GM12801 (cell line): ENCODE measurements around the gene NCKIPSD.

ENCODE experiments used
- TF ChIP-seq, protein P1 (sequence below): IDR thresholded peaks from one replicate; pipeline ENCODE4 v1.5.1; 2011; ENCODE audit warnings: control low read depth; ENCODE audit not compliant: insufficient read length; ENCODE audit errors: extremely low read depth

Gene NCKIPSD

DNA sequence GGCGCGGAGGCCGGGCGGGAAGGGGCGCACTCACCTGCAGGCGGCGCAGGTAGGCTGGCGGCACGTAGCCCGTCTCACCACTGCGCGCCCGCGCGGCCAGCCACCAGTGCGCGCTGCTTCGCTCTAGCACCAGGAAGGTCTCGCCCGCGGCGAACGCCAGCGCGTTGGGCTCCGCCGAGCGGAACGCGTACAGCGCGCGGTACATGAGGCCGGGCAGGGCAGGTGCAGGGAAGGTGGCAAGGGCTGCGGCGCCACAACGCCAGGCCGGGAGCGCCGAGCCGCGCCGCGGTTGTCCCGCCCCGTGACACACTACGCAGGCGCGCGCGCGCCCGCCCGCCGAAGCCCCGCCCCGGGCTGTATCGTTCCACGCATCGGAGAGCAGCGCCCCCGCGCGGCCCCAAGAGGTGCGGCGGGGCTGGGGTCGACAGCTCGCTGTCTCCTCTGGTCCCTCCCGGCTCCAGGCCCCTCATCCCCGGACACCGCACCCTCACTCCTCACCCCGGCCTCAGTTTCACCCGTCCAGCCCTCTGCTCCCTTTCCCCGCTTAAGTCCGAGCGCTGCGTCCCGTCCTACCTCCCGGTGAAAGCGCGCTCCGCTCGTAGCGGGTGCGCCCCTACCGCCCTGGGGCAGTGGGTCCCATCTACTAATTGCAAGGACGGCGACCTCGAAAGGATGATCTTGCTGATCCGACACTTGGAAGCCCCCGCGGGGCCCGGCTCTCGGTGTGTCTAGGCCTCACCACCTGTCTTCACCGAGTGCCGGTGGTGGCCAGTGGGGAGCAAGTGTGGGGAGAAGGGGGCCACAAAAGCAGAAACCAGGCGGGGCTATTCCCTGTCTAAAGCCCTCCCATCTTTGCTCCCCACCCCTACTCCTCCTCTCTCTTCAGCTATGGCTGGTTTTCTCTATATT, at the start of gene NCKIPSD:
TSS of gene NCKIPSD (minus strand) at position 313 of the 909 bp plus-strand sequence. CDS start at position 205, 108 bp downstream.
- TF ChIP-seq, protein P1, sequence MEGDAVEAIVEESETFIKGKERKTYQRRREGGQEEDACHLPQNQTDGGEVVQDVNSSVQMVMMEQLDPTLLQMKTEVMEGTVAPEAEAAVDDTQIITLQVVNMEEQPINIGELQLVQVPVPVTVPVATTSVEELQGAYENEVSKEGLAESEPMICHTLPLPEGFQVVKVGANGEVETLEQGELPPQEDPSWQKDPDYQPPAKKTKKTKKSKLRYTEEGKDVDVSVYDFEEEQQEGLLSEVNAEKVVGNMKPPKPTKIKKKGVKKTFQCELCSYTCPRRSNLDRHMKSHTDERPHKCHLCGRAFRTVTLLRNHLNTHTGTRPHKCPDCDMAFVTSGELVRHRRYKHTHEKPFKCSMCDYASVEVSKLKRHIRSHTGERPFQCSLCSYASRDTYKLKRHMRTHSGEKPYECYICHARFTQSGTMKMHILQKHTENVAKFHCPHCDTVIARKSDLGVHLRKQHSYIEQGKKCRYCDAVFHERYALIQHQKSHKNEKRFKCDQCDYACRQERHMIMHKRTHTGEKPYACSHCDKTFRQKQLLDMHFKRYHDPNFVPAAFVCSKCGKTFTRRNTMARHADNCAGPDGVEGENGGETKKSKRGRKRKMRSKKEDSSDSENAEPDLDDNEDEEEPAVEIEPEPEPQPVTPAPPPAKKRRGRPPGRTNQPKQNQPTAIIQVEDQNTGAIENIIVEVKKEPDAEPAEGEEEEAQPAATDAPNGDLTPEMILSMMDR, result no peak

DNA sequence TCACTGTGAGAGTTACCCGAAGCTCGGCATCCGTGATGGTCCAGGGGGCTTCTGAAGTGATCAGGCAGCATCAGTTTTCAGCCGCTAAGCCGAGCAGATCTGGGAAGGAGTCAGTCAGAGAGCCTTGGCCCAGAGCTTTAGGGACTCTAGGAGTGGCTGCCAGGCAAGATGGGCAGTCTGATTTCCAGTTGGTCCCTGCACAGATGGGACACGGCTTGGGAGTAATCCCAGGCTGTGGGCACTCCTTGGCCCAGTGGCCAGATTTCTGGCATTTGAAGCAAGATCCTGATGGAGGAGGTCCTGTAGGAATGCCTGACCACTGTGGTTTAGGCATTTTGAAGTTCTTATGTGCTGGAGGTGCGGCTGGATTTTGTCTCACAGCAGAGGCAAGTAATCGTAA, 41.8 kb upstream of the NCKIPSD start:
- TF ChIP-seq, protein P1, result no peak

DNA sequence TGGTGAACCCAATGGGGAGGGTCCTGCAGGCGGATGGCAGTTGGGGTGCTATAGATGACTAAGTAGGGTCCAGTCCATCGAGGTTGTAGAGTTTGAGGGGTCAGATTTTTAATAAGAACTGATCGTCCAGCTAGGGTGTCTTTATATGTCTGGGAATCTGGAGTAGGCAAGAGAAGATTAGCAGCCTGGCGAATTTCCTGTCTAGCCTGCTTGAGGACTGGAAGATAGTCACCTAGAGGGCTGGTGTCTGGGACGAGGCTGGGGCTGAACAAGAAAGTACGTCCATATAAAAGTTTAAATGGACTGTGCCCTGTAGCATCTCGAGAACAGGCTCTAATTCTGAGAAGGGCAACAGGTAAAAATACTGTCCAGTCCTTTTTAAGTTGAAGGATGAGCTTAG, 38.0 kb upstream of the NCKIPSD start:
- TF ChIP-seq, protein P1, result no peak

DNA sequence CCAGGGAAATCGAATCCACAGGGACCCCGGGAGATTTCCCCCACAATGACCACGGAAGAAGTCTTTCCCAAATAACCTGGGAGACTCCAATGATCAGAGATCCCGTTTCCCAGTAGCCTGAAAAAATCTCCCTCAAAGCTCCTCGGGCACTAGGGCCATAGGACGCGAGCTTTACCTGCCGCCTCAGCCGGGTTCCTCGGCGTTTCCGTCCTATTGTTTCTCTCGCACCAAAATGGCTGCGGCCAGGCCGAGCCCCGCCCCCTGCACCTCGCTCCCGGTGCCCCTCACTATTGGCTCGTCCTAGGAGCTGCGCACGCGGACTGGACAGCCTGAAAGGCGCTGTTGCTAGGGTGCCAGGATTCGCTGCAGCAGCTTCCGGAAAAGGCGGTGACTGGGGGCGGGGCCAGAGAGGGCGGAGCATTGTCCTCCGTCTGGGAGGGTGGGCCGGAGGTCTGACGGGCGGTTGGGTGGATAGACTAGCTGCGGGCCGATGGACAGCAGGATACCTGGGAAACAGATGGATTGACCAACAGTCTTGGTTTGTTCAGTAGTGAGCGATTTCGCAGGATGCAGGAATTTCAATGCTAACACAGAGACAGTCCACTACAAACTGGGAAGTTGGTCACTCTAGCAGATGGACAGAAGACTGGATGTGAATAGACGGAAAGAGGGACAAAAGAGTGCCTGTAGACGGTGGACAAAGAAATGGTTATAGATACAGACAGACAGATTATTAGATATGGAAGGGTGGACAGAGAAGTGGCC, 31.4 kb upstream of the NCKIPSD start, which contains the start of gene IP6K2:
TSS of gene IP6K2 (minus strand) at position 240 of the 765 bp plus-strand sequence. CDS start 21,930 bp downstream, outside the sequence.
- TF ChIP-seq, protein P1, result no peak

DNA sequence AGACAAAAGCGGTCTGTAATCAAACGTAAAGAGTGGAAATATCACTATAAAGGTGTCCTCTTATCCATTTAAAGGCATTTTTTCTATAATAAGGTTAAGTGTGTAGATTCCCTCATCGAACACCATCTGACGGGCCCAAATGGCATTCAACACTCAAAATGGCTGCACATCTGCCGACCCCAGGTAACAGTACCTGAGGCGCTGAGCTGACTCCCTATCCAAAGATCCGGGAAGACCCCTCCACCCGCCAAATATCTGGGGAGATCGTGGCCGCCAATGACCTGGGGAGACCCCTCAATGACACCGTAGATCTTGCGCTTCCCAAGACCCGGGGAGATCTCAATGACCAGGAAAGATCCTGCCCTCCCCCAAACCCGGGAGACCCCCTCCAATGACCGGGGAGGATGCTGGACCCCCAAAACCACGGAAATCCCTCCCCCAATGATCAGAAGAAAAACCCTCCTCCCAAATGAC, 30.8 kb upstream of the NCKIPSD start:
- TF ChIP-seq, protein P1, result no peak

DNA sequence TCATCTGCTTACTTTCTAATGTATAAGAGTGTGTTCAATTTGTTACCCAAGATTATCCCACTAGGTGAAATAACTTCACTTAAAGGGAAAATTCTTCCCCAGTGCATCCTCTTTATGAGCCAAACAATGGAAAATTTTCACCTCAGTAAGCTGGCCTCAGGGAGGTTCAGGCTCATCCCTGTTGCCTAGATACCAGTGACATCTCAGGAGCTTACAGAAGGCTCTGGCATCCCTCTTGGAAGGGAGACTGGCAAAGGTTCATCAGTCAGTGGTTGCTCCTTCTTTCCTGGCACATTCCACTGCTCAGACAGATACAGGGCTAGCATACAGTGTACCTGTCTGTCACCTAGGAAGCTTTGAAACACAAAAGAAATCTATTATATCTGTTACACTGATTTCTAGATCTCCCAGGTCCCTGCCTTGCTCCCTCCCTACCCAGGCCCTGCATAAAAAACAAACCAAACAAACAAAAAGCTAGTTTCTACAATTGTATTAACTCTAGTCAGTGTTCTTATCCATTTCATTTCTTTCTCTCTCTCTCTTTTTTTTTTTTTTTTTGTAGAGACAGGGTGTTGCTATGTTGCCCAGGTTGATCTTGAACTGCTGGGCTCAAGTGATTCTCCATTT, 29.6 kb upstream of the NCKIPSD start:
- TF ChIP-seq, protein P1, result no peak

DNA sequence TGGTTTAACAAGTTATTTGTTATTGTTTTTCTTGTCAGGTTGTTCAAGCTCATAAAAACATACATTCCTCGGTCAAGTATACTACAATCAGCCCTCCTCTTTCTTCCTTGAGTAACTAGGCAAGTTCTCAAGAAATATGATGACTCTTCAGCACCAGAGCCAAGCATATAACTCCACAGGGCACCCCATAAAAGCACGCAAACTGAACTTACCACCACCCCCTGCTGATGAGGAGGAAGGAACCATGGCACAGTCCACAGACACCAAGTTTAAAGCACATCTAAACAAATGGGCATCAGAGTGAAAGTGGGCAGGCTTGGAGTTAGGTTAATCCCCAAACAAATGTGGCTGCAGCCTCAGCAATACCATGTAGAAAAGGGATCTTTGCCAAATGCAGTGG, 26.0 kb upstream of the NCKIPSD start:
- TF ChIP-seq, protein P1, result no peak
